Type B pancreatic cell (in vitro differentiated cells): ENCODE measurements around the gene MTFMT. TPM values are rescaled to one million over a fixed set of nuclear protein-coding genes. Genes with fewer than 3 reads are reported as not detected.

ENCODE experiments used
- DNase-seq: peaks from one replicate; pipeline ENCODE4 v3.0.0; 2021; ENCODE audit warnings: mixed read lengths; ENCODE audit not compliant: unreplicated experiment; ENCODE audit errors: extremely low spot score
- H3K27ac Mint-ChIP-seq: 2 replicates; pipeline ENCODE4 v1.8.0; 2021; ENCODE audit warnings: mild to moderate bottlenecking, mixed read lengths
- H3K27me3 Mint-ChIP-seq: 2 replicates; pipeline ENCODE4 v1.8.0; 2021; ENCODE audit warnings: mixed read lengths
- H3K36me3 Mint-ChIP-seq: 2 replicates; pipeline ENCODE4 v1.8.0; 2021; ENCODE audit warnings: mixed read lengths
- H3K4me1 Mint-ChIP-seq: one replicate; pipeline ENCODE4 v1.8.0; 2021; ENCODE audit warnings: mixed read lengths; ENCODE audit not compliant: unreplicated experiment
- H3K4me3 Mint-ChIP-seq: 2 replicates; pipeline ENCODE4 v1.8.0; 2021; ENCODE audit warnings: mild to moderate bottlenecking, mixed read lengths
- H3K9me3 Mint-ChIP-seq: 2 replicates; pipeline ENCODE4 v1.8.0; 2021; ENCODE audit warnings: mixed read lengths
- CTCF ChIP-seq: fragments of 200-600 bp; sonication (generic); conservative IDR thresholded peaks from 2 replicates; pipeline ENCODE4 v1.5.0; 2021; ENCODE audit warnings: antibody characterized with exemption, mild to moderate bottlenecking
- total RNA-seq: library from RNA; stranded (reverse); gene quantifications from 2 replicates; pipeline ENCODE4 v1.2.1, GENCODE V29; 2021; ENCODE audit warnings: low replicate concordance

The MTFMT gene
- total RNA-seq, 1 donor from 2014 or later: 19.5 TPM

DNA sequence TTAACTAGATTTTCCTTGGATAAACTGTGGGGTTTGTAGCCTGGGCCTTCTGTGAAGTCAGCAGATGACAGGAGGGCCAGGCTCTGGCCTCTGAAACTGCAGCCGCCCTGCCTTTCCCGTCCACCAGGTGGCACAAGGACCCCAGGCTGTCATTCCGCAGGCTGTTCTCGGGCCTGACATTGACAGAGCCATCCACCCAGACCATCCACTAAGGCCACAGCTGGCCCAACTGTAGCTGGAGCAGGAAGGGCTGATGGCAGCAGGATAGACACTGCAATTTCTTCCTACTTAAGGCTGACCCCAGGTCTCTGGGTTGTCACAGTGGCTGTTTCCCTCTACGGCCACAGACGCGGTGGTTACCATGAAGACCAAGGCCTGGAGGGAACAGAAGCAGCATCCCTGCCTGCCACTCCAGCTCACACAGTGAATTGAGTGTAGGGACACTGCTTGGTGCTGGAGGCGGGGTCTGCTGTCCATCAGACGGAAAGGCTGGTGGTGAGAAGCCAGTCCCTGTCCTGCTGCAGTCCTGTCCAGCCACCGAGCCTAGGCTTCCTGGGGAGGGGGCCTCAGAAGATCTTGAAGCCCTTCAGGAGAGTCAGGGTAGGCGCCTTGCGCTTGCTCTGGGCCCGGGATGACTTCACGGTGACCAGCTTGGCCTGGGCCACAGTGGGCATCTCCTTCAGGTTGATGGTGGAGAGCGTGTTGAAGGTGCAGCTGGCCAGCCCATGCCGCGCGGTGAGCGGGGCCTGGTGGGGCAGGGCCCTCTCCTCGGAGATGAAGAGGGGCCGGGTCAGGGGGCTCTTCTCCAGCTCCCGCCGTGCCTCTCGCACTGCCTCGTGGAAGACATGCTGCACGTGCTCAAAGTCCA is 25.1 kb upstream of the MTFMT start:
- Mint-ChIP-seq H3K36me3 (no peaks in the 10 kb centered on the region), H3K4me3 (no peak overlapping the region), H3K27me3 (no peaks in the 10 kb centered on the region), H3K4me1 (peaks cover 16% of the 10 kb centered on the region), H3K9me3 (no peaks in the 10 kb centered on the region), H3K27ac (no peak overlapping the region)
- peak; percentile 81 for DNase-seq
- TF ChIP-seq CTCF: peak; percentile 95

DNA sequence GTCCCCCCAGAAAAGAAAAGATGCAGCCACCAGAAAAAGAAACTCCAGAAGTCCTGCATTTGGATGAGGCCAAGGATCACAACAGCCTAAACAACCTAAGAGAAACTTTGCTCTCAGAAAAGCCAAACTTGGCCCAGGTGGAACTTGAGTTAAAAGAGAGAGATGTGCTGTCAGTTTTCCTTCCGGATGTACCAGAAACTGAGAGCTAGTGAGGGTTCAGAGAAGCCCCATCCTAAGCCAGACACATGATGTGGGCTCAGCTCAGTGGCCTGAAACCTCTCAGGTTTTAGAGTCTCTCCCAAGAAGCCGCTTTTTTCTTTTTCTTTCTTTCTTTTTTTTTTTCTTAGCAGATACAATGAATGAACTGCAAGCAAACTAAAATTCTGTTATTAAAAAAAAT is 23.5 kb upstream of the MTFMT start:
- no peak for DNase-seq
- no peak overlapping the region for H3K27ac Mint-ChIP-seq
- H3K4me3 Mint-ChIP-seq: no peak overlapping the region
- peaks cover 25% of the 10 kb centered on the region for H3K4me1 Mint-ChIP-seq
- H3K36me3 Mint-ChIP-seq: no peaks in the 10 kb centered on the region
- H3K27me3 Mint-ChIP-seq: no peaks in the 10 kb centered on the region
- H3K9me3 Mint-ChIP-seq: no peaks in the 10 kb centered on the region
- TF ChIP-seq CTCF: no peak

DNA sequence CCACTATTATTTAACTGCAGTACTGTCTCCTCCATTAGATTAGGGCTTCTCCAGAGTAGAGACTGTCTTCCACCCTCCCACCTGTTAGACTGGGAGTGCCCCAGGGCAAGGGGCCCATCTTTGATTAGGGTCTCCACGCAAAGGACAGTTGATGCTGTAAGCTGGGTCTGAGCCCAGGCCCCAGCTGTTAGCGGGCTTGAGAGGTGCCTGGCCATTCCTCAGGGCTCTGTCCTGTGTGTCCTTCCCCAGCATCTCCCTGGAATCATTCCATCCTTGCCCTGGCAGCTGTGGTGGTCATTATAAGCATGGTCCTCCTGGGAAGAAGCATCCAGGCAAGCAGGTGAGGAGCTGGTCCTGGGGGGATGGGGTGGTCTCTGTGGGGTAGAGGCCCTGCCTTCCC is 21.8 kb upstream of the MTFMT start:
- no peak for TF ChIP-seq CTCF
- Mint-ChIP-seq H3K9me3 (no peaks in the 10 kb centered on the region), H3K36me3 (no peaks in the 10 kb centered on the region), H3K4me1 (peaks cover 18% of the 10 kb centered on the region), H3K27ac (peak overlapping the region; percentile 23), H3K4me3 (no peak overlapping the region), H3K27me3 (no peaks in the 10 kb centered on the region)
- no peak for DNase-seq

- no peak for DNase-seq
- H3K4me1 Mint-ChIP-seq: peaks cover 22% of the 10 kb centered on the region
- TF ChIP-seq CTCF: no peak
- H3K27me3 Mint-ChIP-seq: no peaks in the 10 kb centered on the region
- no peaks in the 10 kb centered on the region for H3K9me3 Mint-ChIP-seq
- H3K36me3 Mint-ChIP-seq: no peaks in the 10 kb centered on the region
- H3K4me3 Mint-ChIP-seq: peak overlapping the region; percentile 39
- no peak overlapping the region for H3K27ac Mint-ChIP-seq
Measured at GRCh38 chr15:65050270-65050669, 20.8 kb upstream of the MTFMT start.

DNA sequence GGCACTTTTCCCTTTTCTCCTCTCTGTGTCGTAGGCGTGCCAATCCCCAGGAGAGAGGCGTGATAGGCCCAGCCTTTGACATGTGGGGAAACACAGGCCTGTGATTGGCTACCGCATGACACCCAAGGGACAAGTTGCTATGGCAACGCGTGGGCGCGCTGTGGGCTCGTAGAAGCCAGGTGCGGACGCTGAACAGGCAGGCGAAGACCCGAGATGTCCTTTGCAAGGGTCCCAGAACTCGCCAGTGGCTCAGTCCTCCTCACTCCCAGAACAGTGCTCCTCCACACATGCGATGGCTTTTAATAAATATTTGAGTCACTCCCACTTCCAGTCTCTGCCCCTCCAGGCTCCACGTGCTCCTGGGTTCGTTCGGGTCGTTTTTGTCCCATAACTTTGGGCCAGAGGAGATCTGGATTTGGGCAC is 20.0 kb upstream of the MTFMT start:
- Mint-ChIP-seq H3K9me3 (no peaks in the 10 kb centered on the region), H3K27me3 (no peaks in the 10 kb centered on the region), H3K27ac (peak overlapping the region; percentile 51), H3K36me3 (no peaks in the 10 kb centered on the region), H3K4me3 (peak overlapping the region; percentile 65), H3K4me1 (peaks cover 28% of the 10 kb centered on the region)
- DNase-seq: peak; percentile 85
- TF ChIP-seq CTCF: no peak
